DMS53 (cell line): ENCODE results near the gene ZNF771.
"Not testable (repeated sequence)": the region's sequence is repeated elsewhere in the genome, so short reads cannot be mapped to it uniquely, and the experiment has no call there.

Source experiments
- DNase-seq: peaks from one replicate; lab custom pipeline; 2025; lab: John Stamatoyannopoulos, UW

Gene ZNF771

GRCh38 chr16:30434852-30435251, 27.4 kb downstream of the ZNF771 start:
- DNase-seq: no peak

- DNase-seq: peak; percentile 98
These were observed 30.2 kb downstream of the ZNF771 start for GRCh38 chr16:30437511-30438046.

GRCh38 chr16:30438835-30439234, 31.4 kb downstream of the ZNF771 start:
- DNase-seq: no peak

- no peak for DNase-seq
These were observed 32.4 kb downstream of the ZNF771 start for GRCh38 chr16:30439720-30440348.

- no peak for DNase-seq
These were observed 36.2 kb downstream of the ZNF771 start for GRCh38 chr16:30443631-30444030.

- DNase-seq: peak; percentile 47
These were observed 37.1 kb downstream of the ZNF771 start for GRCh38 chr16:30444231-30445148.

GRCh38 chr16:30445149-30445407, 37.7 kb downstream of the ZNF771 start:
- DNase-seq: no peak

GRCh38 chr16:30445408-30446202, 38.2 kb downstream of the ZNF771 start, which contains the start of gene SEPHS2:
Gene SEPHS2 (minus strand): TSS chr16:30445874. CDS start chr16:30445727, 147 bp downstream.
- peak; percentile 99 for DNase-seq

GRCh38 chr16:30446203-30446595, 38.8 kb downstream of the ZNF771 start:
- peak; percentile 41 for DNase-seq

GRCh38 chr16:30447512-30448226, 40.3 kb downstream of the ZNF771 start:
- DNase-seq: no peak

GRCh38 chr16:30449116-30449435, 41.7 kb downstream of the ZNF771 start:
- no peak for DNase-seq

GRCh38 chr16:30452709-30453580, 45.5 kb downstream of the ZNF771 start:
- DNase-seq: not testable (repeated sequence)

GRCh38 chr16:30456302-30456701, 48.9 kb downstream of the ZNF771 start:
- no peak for DNase-seq

- no peak for DNase-seq
These were observed 49.9 kb downstream of the ZNF771 start for GRCh38 chr16:30457256-30457655.

- DNase-seq: no peak
These were observed 50.5 kb downstream of the ZNF771 start for GRCh38 chr16:30457743-30458560.

- no peak for DNase-seq
These were observed 51.4 kb downstream of the ZNF771 start for GRCh38 chr16:30458561-30459394.

GRCh38 chr16:30459456-30459855, 52.0 kb downstream of the ZNF771 start:
- no peak for DNase-seq

- DNase-seq: not testable (repeated sequence)
These were observed 54.0 kb downstream of the ZNF771 start for GRCh38 chr16:30461426-30461825.

GRCh38 chr16:30464078-30464477, 56.7 kb downstream of the ZNF771 start:
- DNase-seq: no peak
